Brain microvascular endothelial cell (primary cell): ENCODE measurements around the gene NFIC.
"Not testable (repeated sequence)": the region's sequence is repeated elsewhere in the genome, so short reads cannot be mapped to it uniquely, and the experiment has no call there.

Experiments used
- DNase-seq: peaks from one replicate; pipeline ENCODE4 v3.0.0-alpha.2; 2020
- H3K27ac ChIP-seq: fragments of 250-450 bp; sonication (Bioruptor Pico); 2 replicates; pipeline ENCODE4 v1.5.1; 2020; ENCODE audit warnings: mild to moderate bottlenecking, moderate library complexity
- H3K27me3 ChIP-seq: fragments of 250-450 bp; sonication (Bioruptor Pico); replicated peaks from 2 replicates; pipeline ENCODE4 v1.5.1; 2020; ENCODE audit warnings: mild to moderate bottlenecking
- H3K36me3 ChIP-seq: fragments of 250-450 bp; sonication (Bioruptor Pico); replicated peaks from 2 replicates; pipeline ENCODE4 v1.5.1; 2020; ENCODE audit warnings: mild to moderate bottlenecking
- H3K4me3 ChIP-seq: 2 replicates; pipeline ENCODE4 v1.5.1; 2011; ENCODE audit warnings: low read depth, mild to moderate bottlenecking, control low read depth, low read length, moderate library complexity
- CTCF ChIP-seq: IDR thresholded peaks from 2 replicates; pipeline ENCODE4 v1.5.1; 2011; ENCODE audit warnings: low read depth, mild to moderate bottlenecking, moderate library complexity, low read length, control low read depth, inconsistent platforms; ENCODE audit errors: missing control alignments
- in situ Hi-C: cut with HindIII; loops from 2 replicates; pipeline ENCODE4 v1.10.0; 2017; ENCODE audit warnings: low sequenced_read_pairs, low pct_ligation_motif_present

The NFIC gene

DNA sequence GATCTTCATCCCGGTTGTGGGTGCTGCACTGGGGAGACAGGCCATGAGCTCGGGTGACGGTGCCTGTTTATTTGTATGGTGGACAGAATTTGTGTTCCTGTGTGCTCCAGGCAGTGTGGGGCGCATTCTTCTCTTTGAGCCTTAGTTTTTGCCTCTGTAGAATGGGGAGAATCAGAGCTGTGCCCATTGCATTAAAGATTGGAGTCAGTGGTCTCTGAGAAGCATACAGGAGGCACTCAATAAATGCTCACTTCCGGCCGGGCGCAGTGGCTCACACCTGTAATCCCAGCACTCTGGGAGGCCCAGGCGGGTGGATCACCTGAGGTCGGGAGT is 23.0 kb downstream of the NFIC start:
- no peak overlapping the region for H3K27ac ChIP-seq
- no peak for TF ChIP-seq CTCF
- H3K4me3 ChIP-seq, result no peak overlapping the region
- H3K36me3 ChIP-seq, result peaks cover 14% of the 10 kb centered on the region
- no peak for DNase-seq
- in situ Hi-C loops, result no loop called here
- no peaks in the 10 kb centered on the region for H3K27me3 ChIP-seq

- H3K27me3 ChIP-seq, result no peaks in the 10 kb centered on the region
- in situ Hi-C loops, result no loop called here
- TF ChIP-seq CTCF, result no peak
- no peak for DNase-seq
- H3K27ac ChIP-seq, result no peak overlapping the region
- peaks cover 14% of the 10 kb centered on the region for H3K36me3 ChIP-seq
- H3K4me3 ChIP-seq, result no peak overlapping the region
Observed at GRCh38 chr19:3389876-3390371, 23.5 kb downstream of the NFIC start.

DNA sequence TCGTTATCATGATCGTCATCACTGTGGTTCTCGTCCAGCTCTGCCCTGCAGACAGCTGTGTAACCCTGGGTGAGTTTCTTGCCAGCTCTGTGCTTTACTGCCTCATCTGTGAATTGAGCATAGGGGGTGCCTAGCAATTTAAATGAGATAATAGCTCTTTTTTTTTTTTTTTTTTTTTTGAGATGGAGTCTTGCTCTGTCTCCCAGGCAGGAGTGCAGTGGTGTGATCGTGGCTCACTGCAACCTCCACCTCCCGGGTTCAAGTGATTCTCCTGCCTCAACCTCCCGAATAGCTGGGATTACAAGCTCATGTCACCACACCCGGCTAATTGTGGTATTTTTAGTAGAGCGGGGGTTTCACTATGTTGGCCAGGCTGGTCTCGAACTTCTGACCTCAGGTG is 25.5 kb downstream of the NFIC start:
- H3K27me3 ChIP-seq, in situ Hi-C loops, H3K4me3 ChIP-seq, DNase-seq, H3K27ac ChIP-seq: not testable (repeated sequence)
- H3K36me3 ChIP-seq, result peaks cover 15% of the 10 kb centered on the region

DNA sequence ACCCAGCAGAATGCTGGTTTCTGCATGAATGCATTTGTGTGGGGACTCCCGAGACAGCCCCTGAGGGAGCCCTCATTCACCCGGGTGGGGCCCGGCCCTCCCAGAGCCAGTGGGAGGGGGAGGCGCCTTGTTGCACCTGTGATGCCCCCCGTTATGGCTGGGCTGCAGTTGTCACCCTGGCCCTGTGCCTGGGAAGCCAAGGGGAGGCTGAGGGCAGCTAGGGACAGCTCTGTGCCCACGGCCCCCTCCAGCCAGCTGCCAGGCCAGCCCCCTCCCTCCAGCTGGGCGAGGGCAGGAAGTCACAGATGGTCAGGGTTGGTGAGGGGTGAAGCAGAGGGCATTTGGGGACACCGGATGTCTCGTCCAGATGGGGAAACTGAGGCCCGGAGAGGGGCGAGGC is 26.1 kb downstream of the NFIC start:
- Histone ChIP-seq H3K27ac (no peak overlapping the region), H3K4me3 (no peak overlapping the region), H3K36me3 (peaks cover 15% of the 10 kb centered on the region), H3K27me3 (no peaks in the 10 kb centered on the region)
- in situ Hi-C loops, result no loop called here
- no peak for DNase-seq
- TF ChIP-seq CTCF, result no peak

- no peak for DNase-seq
- H3K27me3 ChIP-seq, result no peaks in the 10 kb centered on the region
- in situ Hi-C loops, result no loop called here
- H3K27ac ChIP-seq, result no peak overlapping the region
- H3K4me3 ChIP-seq, result no peak overlapping the region
- TF ChIP-seq CTCF, result no peak
- peaks cover 11% of the 10 kb centered on the region for H3K36me3 ChIP-seq
Observed at GRCh38 chr19:3396881-3397265, 30.5 kb downstream of the NFIC start.

DNA sequence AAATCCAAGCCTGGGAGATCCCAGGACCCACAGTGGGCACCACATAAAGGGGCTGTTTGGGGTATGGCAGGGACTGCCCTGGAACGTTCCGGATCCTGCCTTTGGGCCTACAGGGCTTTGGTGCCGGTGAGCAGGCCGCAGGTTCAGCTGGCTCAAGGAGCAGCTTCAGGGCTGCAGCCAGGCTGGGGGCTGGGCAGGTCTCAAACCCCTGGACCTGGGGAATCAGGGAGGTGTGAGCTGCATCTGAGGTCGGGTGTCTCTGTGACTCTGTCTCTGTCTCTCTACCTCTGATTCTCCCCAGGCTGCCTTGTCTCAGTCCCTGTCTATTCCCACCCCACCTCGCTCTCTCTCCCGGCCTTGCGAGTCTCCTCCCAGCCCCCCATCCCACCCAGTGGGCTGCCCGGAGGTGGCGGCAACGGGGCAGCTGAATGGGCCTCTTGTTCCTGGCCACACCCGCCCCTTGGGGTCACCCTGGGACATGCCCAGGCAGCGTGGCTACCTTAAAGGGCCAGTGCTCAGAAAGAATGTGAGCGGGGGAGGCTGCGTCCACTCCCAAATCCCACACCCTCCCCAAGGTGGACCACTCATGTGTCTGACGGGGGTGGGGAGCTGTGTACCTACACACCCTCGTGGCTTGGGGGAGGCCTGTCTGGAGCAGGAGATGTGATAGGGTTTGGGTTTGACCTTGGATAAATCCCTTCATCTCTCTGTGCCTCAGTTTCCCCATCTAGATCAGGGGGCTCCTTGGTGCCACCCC is 31.1 kb downstream of the NFIC start:
- no peak overlapping the region for H3K4me3 ChIP-seq
- no peak for TF ChIP-seq CTCF
- no peak overlapping the region for H3K27ac ChIP-seq
- peaks cover 11% of the 10 kb centered on the region for H3K36me3 ChIP-seq
- no peak for DNase-seq
- H3K27me3 ChIP-seq, result no peaks in the 10 kb centered on the region
- in situ Hi-C loops, result no loop called here
